HUES48 (cell line): ENCODE results near the gene TEX48.

Source experiments
- H3K27ac ChIP-seq: one replicate; pipeline ENCODE4 v1.7.0; 2013; ENCODE audit warnings: low read depth, low read length, inconsistent platforms
- H3K27me3 ChIP-seq: 2 replicates; pipeline ENCODE4 v1.6.1; 2013; ENCODE audit warnings: mild to moderate bottlenecking, low read length; ENCODE audit not compliant: control insufficient read depth, insufficient read depth
- H3K36me3 ChIP-seq: 2 replicates; pipeline ENCODE4 v1.6.1; 2013; ENCODE audit warnings: low read length; ENCODE audit not compliant: control insufficient read depth, insufficient read depth
- H3K4me1 ChIP-seq: 2 replicates; pipeline ENCODE4 v1.6.1; 2013; ENCODE audit warnings: mild to moderate bottlenecking, low read length; ENCODE audit not compliant: control insufficient read depth, insufficient read depth
- H3K4me3 ChIP-seq: 2 replicates; pipeline ENCODE4 v1.5.1; 2013; ENCODE audit warnings: mild to moderate bottlenecking, low read depth, low read length
- H3K9ac ChIP-seq: 2 replicates; pipeline ENCODE4 v1.6.1; 2013; ENCODE audit warnings: mild to moderate bottlenecking, low read depth, low read length, moderate library complexity
- H3K9me3 ChIP-seq: 2 replicates; pipeline ENCODE4 v1.6.1; 2013; ENCODE audit warnings: low read length; ENCODE audit not compliant: control insufficient read depth, insufficient read depth

The TEX48 gene

GRCh38 chr9:114691956-114692295, 9.9 kb upstream of the TEX48 start:
- no peak overlapping the region for H3K9ac ChIP-seq
- no peak overlapping the region for H3K4me3 ChIP-seq
- H3K4me1 ChIP-seq = peaks cover 15% of the 10 kb centered on the region; the same call in 1 of the 2 replicates
- no peak overlapping the region for H3K27ac ChIP-seq
- no peaks in the 10 kb centered on the region for H3K9me3 ChIP-seq
- no peaks in the 10 kb centered on the region for H3K27me3 ChIP-seq
- H3K36me3 ChIP-seq = no peaks in the 10 kb centered on the region

GRCh38 chr9:114691046-114691955, 9.3 kb upstream of the TEX48 start:
- H3K4me1 ChIP-seq = peaks cover 15% of the 10 kb centered on the region; the same call in 1 of the 2 replicates
- no peak overlapping the region for H3K9ac ChIP-seq
- no peak overlapping the region for H3K27ac ChIP-seq
- H3K36me3 ChIP-seq = no peaks in the 10 kb centered on the region
- no peaks in the 10 kb centered on the region for H3K9me3 ChIP-seq
- no peaks in the 10 kb centered on the region for H3K27me3 ChIP-seq
- no peak overlapping the region for H3K4me3 ChIP-seq

GRCh38 chr9:114690308-114690707, 8.3 kb upstream of the TEX48 start:
- Histone ChIP-seq H3K4me1 (peaks cover 15% of the 10 kb centered on the region; the same call in 1 of the 2 replicates), H3K9me3 (no peaks in the 10 kb centered on the region), H3K4me3 (no peak overlapping the region), H3K36me3 (no peaks in the 10 kb centered on the region), H3K27ac (no peak overlapping the region), H3K27me3 (no peaks in the 10 kb centered on the region), H3K9ac (no peak overlapping the region)

GRCh38 chr9:114689813-114690212, 7.8 kb upstream of the TEX48 start:
- H3K9ac ChIP-seq = no peak overlapping the region
- no peaks in the 10 kb centered on the region for H3K9me3 ChIP-seq
- no peak overlapping the region for H3K4me3 ChIP-seq
- H3K36me3 ChIP-seq = no peaks in the 10 kb centered on the region
- H3K27me3 ChIP-seq = no peaks in the 10 kb centered on the region
- peaks cover 15% of the 10 kb centered on the region; the same call in 1 of the 2 replicates for H3K4me1 ChIP-seq
- H3K27ac ChIP-seq = no peak overlapping the region

GRCh38 chr9:114688909-114689610, 7.1 kb upstream of the TEX48 start:
- Histone ChIP-seq H3K36me3 (no peaks in the 10 kb centered on the region), H3K9ac (no peak overlapping the region), H3K27ac (no peak overlapping the region), H3K9me3 (no peaks in the 10 kb centered on the region), H3K27me3 (no peaks in the 10 kb centered on the region), H3K4me3 (no peak overlapping the region), H3K4me1 (peaks cover 15% of the 10 kb centered on the region; the same call in 1 of the 2 replicates)

- Histone ChIP-seq H3K27me3 (no peaks in the 10 kb centered on the region), H3K9me3 (no peaks in the 10 kb centered on the region), H3K4me1 (peaks cover 15% of the 10 kb centered on the region; the same call in 1 of the 2 replicates), H3K9ac (no peak overlapping the region), H3K4me3 (no peak overlapping the region), H3K27ac (no peak overlapping the region), H3K36me3 (no peaks in the 10 kb centered on the region)
Observed at GRCh38 chr9:114688379-114688778, 6.4 kb upstream of the TEX48 start.

- H3K27ac ChIP-seq = no peak overlapping the region
Observed at GRCh38 chr9:114687034-114687433, 5.0 kb upstream of the TEX48 start.

GRCh38 chr9:114685951-114686350, 4.0 kb upstream of the TEX48 start:
- Histone ChIP-seq H3K9me3 (no peaks in the 10 kb centered on the region), H3K4me3 (no peak overlapping the region), H3K27me3 (no peaks in the 10 kb centered on the region), H3K4me1 (peaks cover 15% of the 10 kb centered on the region; the same call in 1 of the 2 replicates), H3K27ac (no peak overlapping the region), H3K9ac (no peak overlapping the region), H3K36me3 (no peaks in the 10 kb centered on the region)

More at GRCh38 chr9:114687034-114687433, 5.0 kb upstream of the TEX48 start:
- H3K9ac ChIP-seq = no peak overlapping the region
- H3K27me3 ChIP-seq = no peaks in the 10 kb centered on the region
- peaks cover 15% of the 10 kb centered on the region; the same call in 1 of the 2 replicates for H3K4me1 ChIP-seq
- no peaks in the 10 kb centered on the region for H3K36me3 ChIP-seq
- no peak overlapping the region for H3K4me3 ChIP-seq
- no peaks in the 10 kb centered on the region for H3K9me3 ChIP-seq

- Histone ChIP-seq H3K27me3 (no peaks in the 10 kb centered on the region), H3K36me3 (no peaks in the 10 kb centered on the region), H3K4me1 (0 out of 2 replicates have a peak, but pooled peaks cover 3% of the 10 kb centered on the region), H3K9me3 (no peaks in the 10 kb centered on the region), H3K27ac (no peak overlapping the region), H3K9ac (no peak overlapping the region), H3K4me3 (no peak overlapping the region)
Observed at GRCh38 chr9:114684036-114684435, 2.0 kb upstream of the TEX48 start.

GRCh38 chr9:114682846-114683245, 854 bp upstream of the TEX48 start:
- no peak overlapping the region for H3K9ac ChIP-seq
- H3K27ac ChIP-seq = no peak overlapping the region

More at GRCh38 chr9:114682846-114683245, 854 bp upstream of the TEX48 start:
- Histone ChIP-seq H3K4me3 (no peak overlapping the region), H3K36me3 (no peaks in the 10 kb centered on the region), H3K9me3 (no peaks in the 10 kb centered on the region), H3K4me1 (no peaks in the 10 kb centered on the region), H3K27me3 (no peaks in the 10 kb centered on the region)
